Stimulated activated CD8-positive, alpha-beta memory T cell treated with anti-CD3 and anti-CD28 coated beads, Interleukin-15, amount 100 ng/mL, for 24 hours (primary cell): Measurements from ENCODE around the gene ABL1.
"Not testable (repeated sequence)": the region's sequence is repeated elsewhere in the genome, so short reads cannot be mapped to it uniquely, and the experiment has no call there.

ENCODE experiments used
- DNase-seq: peaks from one replicate; pipeline ENCODE4 v3.0.0-alpha.2; 2020; ENCODE audit warnings: low read depth

The ABL1 gene

DNA sequence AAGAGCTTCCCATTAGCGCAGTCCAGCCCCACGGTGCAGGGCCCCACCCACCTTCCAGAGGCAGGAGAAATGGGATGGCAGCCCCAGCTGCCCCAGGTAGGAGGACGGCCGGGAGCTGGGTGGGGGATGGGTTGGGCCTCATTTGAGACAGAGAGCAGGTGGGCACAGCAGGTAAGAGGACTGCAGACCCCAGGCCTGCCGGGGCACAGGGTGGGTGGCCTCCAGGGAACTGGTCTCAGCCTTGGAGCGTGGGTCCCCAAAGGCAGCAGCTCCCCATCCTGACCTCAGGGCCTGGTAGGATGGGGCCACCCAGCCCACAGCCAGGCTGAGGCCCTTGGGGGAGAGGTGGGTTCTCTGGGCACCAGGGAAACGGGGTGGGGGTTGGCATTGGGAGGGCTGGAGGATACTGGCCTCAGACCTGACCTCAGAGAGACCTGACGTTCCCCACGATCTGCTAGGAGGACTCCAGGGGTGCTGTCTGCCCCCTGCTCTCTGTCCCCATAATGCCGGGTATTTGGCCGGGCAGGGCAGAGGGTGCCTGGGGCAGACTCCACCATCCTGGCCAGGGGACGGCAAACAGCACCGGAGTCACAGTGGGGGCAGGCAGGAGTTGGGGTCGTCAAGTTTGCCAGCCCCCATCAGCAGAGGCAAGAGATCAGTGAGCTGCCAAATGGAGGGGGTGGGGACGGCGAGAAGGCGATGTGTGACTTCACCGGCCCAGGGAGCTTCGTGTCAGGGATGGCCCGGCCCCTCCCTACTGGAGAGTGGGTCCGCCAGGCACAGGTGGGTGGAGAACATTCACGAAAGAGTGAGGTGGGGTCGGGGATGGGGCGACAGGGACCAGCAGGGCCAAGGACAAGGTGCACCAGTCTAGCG lies 68.4 kb downstream of the ABL1 start:
- no peak for DNase-seq

DNA sequence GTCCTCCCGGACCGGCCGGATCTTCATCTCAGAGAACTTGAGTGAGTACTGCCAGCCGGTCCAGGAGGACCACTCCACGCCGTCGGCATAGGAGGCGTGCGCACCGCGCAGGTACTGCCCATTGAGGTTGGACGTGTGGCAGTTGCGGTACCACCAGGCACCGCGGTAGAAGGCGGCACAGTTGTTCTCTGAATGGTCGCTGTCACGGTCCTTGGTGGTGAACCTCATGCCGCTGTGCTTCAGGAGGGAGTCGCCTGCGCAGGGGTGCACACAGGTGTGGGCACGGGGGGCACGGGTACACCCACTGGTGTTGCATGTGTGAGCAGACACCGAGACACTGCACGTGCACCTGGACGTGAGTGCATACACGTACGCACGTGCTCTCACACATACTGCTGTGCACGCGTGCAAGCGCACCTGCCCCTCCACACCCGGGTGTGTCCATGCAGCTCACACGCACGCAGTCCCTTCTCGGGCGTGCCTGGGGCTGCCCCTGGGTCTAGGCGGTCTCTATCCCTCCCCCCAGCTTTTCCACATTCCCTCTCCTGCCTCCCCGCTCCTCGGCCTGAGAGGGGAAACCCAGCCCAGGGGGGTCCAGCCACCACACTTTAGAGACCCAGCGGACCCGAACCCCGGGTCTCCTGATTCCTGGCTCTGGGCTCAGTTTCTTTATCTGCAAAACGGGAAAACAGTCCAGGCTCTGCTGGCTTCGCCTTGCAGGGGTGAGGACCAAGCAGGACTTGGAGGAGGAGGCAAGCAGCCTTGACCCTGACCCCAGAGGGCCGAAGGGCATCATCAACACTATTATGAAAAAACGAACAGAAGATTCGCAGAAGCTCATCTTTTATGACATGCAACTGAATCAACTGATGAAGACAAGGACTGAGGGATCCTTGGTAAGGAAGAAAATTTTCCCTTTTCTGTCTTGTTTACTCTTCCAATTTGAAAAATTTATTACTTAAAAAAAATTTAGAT lies 69.3 kb downstream of the ABL1 start:
- no peak for DNase-seq

DNA sequence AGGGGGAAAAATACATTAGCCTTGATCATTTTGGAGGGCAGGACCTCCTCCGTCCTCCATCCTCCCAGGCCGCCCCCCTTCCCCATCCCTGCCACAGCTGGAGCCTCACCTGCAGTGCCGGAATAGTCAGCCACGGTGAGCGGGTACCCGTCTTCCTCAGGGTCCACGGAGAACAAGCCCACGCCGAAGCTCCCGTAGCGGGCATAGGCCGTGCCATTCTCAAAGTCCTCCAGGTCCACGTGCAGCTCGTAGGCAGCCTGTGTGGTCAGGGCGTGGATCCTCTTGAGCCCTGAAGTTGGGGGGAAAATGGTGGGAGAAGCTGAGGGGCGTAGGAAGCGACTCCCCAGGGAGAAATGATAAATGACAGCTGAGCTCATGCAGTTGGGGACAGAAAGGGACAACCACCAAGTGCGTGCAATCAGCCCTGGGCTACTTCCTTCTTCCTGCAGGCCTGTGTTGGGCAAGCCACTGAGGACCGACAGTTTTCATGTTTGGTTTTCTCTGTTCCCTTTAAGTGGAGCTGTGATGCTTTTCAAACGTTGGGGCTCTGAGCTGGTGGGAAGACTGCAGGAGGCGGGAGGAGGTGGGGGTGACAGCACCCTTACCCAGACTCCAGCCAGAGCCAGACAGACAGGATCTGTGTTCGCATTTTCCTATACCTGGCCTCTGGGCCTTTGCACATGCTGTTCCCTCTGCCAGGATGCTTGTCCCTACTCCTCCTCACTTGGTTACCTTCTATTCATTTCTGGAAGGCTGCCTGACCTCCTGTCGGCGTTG lies 70.3 kb downstream of the ABL1 start:
- DNase-seq = no peak

DNA sequence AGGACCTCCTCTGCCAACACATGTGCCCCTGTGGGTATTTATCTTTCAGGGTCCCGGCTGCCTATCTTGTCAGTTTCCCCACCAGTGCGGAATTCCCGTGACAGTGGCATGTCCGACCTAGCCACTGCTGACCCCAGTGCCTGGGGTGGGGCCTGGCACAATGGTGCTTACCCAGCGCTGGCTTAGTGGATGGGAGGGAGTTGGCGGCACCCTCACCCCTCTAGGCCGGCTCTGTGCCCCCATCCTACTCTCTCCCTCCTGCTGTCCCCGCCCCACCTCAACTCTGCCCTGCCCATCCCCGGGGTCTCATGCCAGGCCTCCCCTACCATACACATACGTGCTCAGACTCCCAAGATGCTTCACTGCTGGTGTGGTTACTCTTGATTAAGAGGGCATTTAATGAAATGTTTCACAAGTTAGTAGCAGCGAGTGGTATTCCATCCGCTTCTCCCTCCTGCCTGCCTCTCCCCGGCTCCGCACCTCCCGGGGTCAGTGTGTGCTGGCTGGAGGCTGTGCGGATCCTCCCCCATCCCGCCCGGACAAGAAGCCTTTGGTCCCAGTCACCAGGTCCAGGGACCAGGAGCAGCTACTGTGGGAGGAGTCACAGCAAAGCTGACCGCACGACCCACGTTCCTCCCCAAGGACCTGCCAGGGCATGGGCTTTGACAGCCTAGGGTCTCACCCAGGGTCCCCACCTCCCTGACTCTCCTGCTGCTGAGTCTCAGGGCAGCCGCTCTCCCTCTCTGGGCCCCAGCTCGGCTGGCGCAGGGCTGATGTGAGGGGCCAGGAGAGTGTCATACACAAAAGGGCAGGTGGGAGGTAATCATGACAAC lies 71.1 kb downstream of the ABL1 start:
- DNase-seq = no peak

DNA sequence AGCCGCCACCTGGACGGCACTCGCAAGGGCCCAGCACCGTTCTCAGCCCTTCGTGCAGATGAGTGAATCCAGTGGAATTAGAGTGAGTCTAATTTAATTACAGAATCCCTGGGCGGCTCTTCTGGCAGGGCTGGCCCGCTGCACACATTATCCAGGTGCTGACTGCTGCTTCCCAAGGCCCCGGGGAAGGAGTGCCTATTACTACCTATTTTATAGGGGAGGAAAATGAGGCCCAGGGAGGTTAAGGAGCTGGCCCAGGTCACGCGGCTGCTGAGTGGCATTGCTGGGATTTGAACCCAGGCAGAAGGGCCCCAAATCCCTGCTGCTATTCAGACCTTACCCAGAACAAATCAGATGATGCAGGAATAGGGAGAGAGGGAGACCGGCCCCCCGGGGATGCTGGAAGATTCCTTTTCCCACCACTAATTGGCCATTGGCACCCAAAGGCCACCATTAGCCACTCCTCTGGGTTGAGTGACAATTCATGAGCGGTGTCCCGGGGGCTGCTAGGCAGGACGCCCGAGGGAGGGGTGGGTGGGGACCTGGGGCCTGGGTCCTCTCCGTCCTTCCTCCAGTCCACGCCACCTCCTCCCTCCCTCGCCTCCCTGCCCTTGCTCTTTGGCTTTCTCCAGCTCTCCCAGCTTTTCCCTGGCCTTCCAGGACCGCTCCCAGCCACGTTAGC lies 71.8 kb downstream of the ABL1 start:
- no peak for DNase-seq

DNA sequence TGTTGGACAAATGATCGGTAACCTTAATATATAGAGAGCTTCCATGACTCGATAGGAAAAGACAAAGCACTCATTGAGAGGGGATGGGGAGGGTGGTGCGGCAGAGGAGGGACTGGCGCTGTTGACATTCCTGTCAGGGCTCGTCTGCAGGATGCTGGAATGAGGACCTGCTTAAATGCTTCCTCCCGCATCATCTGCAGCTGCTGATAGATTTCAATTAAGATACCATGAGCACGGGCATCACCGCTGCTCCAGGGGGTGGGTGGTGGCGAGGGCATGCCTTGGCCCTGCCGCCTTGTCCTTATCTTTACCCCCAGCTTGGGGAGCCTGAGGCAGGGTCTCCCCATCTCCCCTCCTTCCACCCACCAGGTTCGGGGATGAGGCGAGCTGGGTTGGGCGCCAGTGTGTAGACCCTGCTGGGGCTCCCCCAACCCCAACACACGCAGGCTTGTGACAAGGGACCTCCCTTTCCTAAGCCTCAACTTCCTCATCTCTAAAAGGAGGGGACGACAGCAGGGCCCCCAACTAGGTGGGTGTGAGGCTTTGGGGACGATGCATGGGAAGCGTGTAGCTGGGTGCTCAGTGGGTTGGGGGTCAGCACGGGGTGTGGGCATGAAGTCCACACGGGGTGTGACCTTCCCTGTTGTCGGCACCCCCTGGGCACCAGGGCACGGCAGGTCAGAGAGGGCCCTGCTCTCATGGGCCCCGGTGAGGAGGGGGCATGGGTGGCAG lies 73.3 kb downstream of the ABL1 start:
- no peak for DNase-seq

DNA sequence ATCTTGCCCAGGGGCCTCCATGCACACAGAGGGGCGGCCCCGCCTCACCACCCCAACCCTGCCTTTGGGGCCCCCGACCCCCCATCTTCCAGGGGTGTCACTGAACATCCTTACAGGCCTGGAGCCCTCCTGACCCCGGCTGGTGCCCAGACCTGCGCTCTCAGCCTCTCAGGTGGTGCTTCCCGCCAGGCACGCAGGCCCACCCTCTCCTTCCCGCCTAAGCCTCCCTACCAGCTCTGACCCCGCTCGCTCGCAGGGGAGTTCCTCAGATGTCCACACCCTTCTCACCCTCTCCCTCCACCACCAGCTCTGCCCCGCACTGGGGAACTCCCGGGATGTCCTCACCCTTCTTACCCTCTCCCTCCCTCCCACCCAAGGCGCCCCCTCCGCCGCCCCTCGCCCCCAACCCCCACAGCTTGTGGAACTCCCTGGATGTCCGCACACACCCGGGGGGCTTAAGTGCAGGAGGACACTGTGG lies 73.9 kb downstream of the ABL1 start:
- no peak for DNase-seq

DNA sequence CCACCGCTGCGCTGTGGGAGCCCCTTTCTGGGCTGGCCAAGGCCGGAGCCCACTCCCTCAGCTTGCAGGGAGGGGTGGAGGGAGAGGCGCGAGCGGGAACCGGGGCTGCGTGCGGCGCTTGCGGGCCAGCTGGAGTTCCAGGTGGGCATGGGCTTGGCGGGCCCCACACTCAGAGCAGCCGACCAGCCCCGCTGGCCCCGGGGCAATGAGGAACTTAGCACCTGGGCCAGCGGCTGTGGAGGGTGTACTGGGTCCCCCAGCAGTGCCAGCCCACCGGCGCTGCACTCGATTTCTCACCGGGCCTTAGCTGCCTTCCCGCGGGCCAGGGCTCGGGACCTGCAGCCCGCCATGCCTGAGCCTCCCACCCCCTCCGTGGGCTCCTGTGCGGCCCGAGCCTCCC lies 75.0 kb downstream of the ABL1 start:
- not testable (repeated sequence) for DNase-seq

DNA sequence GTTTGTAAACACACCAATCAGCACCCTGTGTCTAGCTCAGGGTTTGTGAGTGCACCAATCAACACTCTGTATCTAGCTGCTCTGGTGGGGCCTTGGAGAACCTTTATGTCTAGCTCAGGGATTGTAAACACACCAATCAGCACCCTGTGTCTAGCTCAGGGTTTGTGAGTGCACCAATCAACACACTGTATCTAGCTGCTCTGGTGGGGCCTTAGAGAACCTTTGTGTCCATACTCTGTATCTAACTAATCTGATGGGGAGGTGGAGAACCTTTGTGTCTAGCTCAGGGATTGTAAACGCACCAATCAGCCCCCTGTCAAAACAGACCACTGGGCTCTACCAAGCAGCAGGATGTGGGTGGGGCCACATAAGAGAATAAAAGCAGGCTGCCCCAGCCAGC lies 75.6 kb downstream of the ABL1 start:
- not testable (repeated sequence) for DNase-seq

DNA sequence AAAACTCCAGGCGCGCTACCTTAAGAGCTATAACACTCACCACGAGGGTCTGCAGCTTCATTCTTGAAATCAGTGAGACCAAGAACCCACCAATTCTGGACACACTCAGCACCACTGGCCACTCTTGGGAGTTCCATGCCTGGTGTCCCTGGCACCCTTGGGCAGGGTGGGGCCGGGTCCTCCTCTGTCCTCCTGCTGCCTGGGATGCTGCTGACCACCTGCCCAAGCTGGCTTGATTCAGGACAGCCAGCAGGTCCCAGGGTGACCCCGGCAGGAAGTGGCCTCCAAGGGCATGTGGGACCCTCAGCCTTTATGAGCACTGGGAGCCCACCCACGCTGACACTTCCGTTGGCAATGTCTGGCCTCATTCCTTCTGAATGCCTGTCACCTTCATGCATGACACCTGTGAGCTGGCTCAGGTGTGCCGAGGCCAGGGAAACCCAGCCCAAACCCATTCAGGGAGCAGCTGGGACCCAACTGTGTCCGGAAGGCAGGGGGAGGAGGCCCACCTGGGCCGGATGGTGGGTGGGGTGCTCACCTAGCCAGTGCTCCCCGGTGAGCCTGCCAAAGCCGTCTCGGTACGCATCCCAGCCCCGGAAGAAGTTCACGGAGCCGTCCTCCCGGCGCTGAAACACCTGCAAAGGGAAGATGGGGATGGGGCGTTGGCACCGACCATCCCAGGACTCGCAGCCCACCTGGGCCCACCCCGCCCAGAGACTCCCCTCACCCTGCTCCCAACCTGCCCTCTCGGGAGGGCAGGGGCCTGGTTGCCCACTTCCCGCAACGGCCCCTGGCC lies 76.4 kb downstream of the ABL1 start:
- DNase-seq = no peak

DNA sequence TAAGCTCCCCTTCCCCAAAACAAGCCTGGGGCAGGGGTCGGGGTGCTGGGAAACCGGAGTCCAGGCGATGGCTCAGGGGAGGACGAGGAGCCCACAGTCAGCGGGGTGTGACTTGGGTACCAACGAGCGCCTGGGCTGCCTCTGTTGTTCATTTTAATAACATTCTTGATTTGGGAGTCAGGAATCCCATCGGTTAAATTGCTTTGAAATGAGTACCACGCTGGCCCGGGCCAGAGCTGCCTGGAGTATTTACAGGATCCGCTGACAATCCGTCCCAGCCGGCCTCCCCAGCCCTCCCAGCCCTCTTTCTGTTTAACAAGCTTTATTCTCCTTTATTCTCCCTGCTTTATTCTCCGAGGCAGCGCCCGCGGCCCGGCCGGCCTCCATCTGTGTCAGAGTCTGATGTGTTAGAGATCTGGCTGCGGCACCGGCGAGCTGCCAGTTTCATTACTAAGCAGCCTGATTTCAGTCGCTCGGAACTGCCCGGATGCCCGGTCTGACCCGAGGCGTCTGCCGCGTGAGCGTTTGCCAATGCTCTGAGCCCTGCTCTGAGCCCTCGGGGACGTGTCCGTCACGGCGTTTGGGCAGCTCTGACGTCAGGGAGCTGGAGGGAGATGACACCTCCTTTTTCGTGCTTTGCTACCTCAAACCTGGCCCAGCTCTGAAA lies 78.0 kb downstream of the ABL1 start:
- no peak for DNase-seq

DNA sequence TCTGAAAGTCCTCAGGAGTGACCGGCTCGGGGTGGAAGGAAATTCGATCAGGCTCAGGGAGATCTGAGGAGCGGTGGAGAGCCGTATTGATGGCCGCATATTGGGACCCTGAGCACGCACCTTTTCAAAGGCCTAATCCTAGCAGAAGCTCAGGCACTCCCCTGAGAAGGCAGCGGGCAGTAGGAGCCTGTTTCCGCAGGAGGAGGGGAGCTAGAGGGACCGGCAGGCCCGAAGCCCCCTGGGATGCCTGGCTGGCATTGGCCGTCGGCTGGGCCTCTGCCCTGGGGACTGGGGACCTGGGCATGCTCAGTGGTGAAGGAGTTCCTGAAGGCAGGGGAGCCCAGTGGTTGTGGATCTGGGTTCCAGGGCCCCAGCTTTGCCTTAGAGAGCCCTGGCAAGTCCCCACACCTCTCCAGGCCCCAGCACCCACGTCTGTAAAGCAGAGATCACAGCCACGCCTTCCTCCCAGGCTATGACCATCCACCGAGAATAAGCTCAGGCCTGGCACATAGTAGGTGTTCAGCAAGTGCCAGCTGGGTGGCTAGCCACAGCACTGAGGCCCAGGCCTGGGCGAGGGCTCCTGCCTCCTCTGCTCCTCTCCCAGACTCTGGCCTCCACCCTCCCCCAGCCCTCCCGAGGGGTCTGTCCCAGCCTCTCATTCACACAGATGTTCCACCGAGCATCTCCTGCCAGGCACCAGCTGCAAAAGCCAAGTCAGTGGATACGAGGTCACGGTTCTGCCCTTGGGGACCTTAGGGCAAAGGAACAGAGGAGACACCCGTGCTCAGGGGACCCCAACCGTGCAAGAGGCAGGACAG lies 78.8 kb downstream of the ABL1 start:
- no peak for DNase-seq

DNA sequence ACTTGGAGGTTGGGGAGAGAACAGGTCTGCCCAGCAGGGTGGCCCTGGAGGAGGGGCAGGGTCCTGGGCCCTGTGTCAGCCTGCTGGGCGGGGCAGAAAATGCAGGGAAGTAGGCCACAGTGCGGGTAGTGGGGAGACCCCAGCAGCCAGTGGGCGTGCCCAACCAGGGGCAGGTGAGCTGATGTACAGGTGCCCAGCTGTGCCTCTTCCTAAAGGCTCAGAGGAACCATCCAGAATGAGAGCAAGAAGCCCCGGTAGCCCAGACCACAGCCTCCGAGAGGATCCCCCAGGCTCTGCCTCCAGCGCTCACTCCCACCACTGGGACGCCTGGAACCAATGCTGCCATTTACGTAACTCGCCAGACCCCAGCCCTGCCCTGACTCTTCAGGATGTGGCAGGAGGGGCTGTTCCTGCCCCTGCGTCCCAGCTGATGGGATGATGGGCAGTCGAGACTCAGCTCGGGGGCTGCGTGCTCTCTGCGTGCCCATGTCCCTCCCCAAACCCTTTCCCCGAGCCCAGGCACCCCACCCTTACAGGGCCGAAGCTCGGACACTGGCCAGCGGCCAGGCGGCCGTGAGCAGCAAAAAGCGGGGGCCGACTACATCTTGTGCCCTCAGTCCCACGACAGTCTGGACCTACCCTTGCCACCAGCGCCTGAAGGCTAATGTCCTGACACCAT lies 79.5 kb downstream of the ABL1 start:
- DNase-seq = no peak

DNA sequence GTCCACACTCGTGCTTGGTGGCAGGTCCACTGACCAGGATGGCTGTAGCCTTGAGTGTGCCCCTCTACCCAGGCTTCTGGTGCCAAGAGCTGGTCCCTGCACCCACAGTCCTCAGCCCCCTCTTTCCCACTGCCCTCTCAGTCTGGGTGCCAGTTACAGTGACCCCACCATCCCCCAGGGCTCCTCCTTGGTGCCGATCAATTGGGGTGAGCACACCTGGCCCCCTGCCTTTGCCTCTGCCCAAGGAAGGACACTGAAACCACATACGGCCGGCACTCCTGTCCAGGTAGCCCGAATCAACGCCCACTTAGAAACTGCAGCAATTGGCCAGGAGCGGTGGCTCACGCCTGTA lies 80.0 kb downstream of the ABL1 start:
- no peak for DNase-seq

DNA sequence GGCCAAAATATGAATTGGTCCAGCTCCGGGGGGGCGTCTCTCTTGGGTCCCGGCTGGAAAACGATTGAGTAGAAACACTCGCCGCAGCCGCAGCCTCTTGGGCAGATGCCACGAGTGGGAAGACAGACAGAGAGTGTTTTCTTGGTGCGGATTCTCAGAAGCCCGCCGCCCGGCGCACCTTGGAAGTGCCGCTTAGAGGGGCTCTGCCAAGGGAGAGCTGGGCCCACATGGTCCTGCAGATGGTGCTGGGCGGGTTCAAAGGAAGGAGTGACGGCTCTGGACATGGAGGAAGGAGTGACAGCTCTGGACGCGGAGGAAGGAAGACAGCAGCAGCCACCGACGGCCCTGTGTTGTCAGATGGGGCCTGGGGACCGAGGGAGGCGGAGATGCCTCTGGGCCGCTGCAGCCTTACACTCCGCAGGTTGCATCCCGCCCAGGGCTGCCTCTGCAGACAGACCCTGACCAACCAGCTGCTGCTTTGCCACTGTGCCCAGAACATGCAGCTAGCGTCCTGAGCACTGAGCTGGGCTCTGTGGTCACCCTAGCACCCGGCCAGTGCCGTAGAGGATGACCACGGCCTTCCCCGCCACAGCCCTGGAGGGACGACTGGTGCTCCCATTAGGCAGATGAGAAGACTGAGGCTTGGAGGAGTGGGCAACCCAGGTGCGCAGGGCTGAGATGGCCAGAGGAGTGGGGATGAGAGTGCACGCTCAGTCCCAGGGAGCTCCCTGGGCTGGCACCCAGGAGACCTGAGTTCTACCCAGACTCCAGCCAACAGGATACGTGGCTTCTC lies 82.3 kb downstream of the ABL1 start:
- DNase-seq = no peak
